ENCODE data around the gene VPS4A.

- TF ChIP-seq POLR2A (IDR thresholded peaks at IDR 0.05) (no peak), CTCF (IDR thresholded peaks at IDR 0.05) (no peak)
Observed at GRCh38 chr16:69324013-69324531, 12.9 kb downstream of the VPS4A start.

Data from body of pancreas (tissue), 4 donors.